Measurements from ENCODE around the gene TNFSF9. TPM values are rescaled to one million over a fixed set of nuclear protein-coding genes. Genes with fewer than 3 reads are reported as not detected.
"Not testable (repeated sequence)": the region's sequence is repeated elsewhere in the genome, so short reads cannot be mapped to it uniquely, and the experiment has no call there.

TNFSF9 gene
- total RNA-seq, 2 experiments from 2014 or later: 1.5 to 1.7 TPM

- no peak overlapping the region for H3K27ac Mint-ChIP-seq
- H3K27me3 Mint-ChIP-seq (ENCODE audit: low read depth): no peaks in the 10 kb centered on the region
- no peaks in the 10 kb centered on the region for H3K36me3 Mint-ChIP-seq (ENCODE audit: low read depth)
- DNase-seq (no peak), ATAC-seq (no peak)
- ChIA-PET POLR2A (no interaction called here), CTCF (no interaction called here)
- H3K4me3 Mint-ChIP-seq: no peak overlapping the region
- H3K4me1 Mint-ChIP-seq (ENCODE audit: low read depth): peaks cover 16% of the 10 kb centered on the region
- peaks cover 4% of the 10 kb centered on the region for H3K9me3 Mint-ChIP-seq (ENCODE audit: insufficient read depth)
These were observed 34.9 kb upstream of the TNFSF9 start for GRCh38 chr19:6495947-6496346.

- CTCF ChIA-PET: no interaction called here
- no peak for DNase-seq
- H3K36me3 Mint-ChIP-seq (ENCODE audit: low read depth): no peaks in the 10 kb centered on the region
- no peak overlapping the region for H3K4me3 Mint-ChIP-seq
- POLR2A ChIA-PET: no interaction called here
- H3K4me1 Mint-ChIP-seq (ENCODE audit: low read depth): peaks cover 24% of the 10 kb centered on the region
- peaks cover 6% of the 10 kb centered on the region for H3K27me3 Mint-ChIP-seq (ENCODE audit: low read depth)
- H3K9me3 Mint-ChIP-seq (ENCODE audit: insufficient read depth): no peaks in the 10 kb centered on the region
- ATAC-seq: no peak
- peak overlapping the region; percentile 5 for H3K27ac Mint-ChIP-seq
These were observed 32.4 kb upstream of the TNFSF9 start for GRCh38 chr19:6498294-6499036.

- no peak overlapping the region for H3K27ac Mint-ChIP-seq
- CTCF ChIA-PET: interaction anchor here (0.8 to 1.0 kb wide), 2 partner anchors 18 to 28 kb away, joined by 3 to 4 read pairs; partner anchors contain the start of gene DENND1C
- no peak for ATAC-seq
- no peak overlapping the region for H3K4me3 Mint-ChIP-seq
- H3K27me3 Mint-ChIP-seq (ENCODE audit: low read depth): peaks cover 6% of the 10 kb centered on the region
- no peaks in the 10 kb centered on the region for H3K9me3 Mint-ChIP-seq (ENCODE audit: insufficient read depth)
- no peaks in the 10 kb centered on the region for H3K36me3 Mint-ChIP-seq (ENCODE audit: low read depth)
- POLR2A ChIA-PET: no interaction called here
- no peak for DNase-seq
- H3K4me1 Mint-ChIP-seq (ENCODE audit: low read depth): peaks cover 27% of the 10 kb centered on the region
These were observed 31.6 kb upstream of the TNFSF9 start for GRCh38 chr19:6499052-6499790.

GRCh38 chr19:6500837-6501739 is 29.7 kb upstream of the TNFSF9 start:
- ATAC-seq: no peak
- peak overlapping the region; percentile 70 for H3K4me3 Mint-ChIP-seq
- ChIA-PET POLR2A (interaction anchor here (0.6 to 1.2 kb wide), 2 partner anchors 20 to 183 kb away, joined by 4 read pairs; partner anchors contain the start of gene DENND1C), CTCF (interaction anchor here (1.2 to 1.6 kb wide), 2 partner anchors 13 to 16 kb away, joined by 3 read pairs; no protein-coding TSS in a partner anchor)
- DNase-seq: no peak
- peaks cover 6% of the 10 kb centered on the region for H3K27me3 Mint-ChIP-seq (ENCODE audit: low read depth)
- H3K27ac Mint-ChIP-seq: no peak overlapping the region
- H3K9me3 Mint-ChIP-seq (ENCODE audit: insufficient read depth): no peaks in the 10 kb centered on the region
- H3K36me3 Mint-ChIP-seq (ENCODE audit: low read depth): no peaks in the 10 kb centered on the region
- H3K4me1 Mint-ChIP-seq (ENCODE audit: low read depth): peaks cover 35% of the 10 kb centered on the region

GRCh38 chr19:6501740-6502648 is 28.8 kb upstream of the TNFSF9 start, which contains the start of gene TUBB4A:
TSS of gene TUBB4A (minus strand) at chr19:6502309. CDS start at chr19:6502212, 97 bp downstream.
- no peaks in the 10 kb centered on the region for H3K36me3 Mint-ChIP-seq (ENCODE audit: low read depth)
- H3K27ac Mint-ChIP-seq: no peak within 1 kb of the TSS
- peaks cover 6% of the 10 kb centered on the region for H3K27me3 Mint-ChIP-seq (ENCODE audit: low read depth)
- CTCF ChIA-PET: interaction anchor here (1.0 kb wide), 1 partner anchor 40 kb away, joined by 3 read pairs; no protein-coding TSS in a partner anchor
- peaks cover 35% of the 10 kb centered on the region for H3K4me1 Mint-ChIP-seq (ENCODE audit: low read depth)
- no peaks in the 10 kb centered on the region for H3K9me3 Mint-ChIP-seq (ENCODE audit: insufficient read depth)
- peak within 1 kb of the TSS; percentile 70 for H3K4me3 Mint-ChIP-seq
- peak; percentile 55 for DNase-seq
- POLR2A ChIA-PET: interaction anchor here (1.3 kb wide), 1 partner anchor 21 kb away, joined by 8 read pairs; the partner anchor contains the start of gene DENND1C
- ATAC-seq: peak; percentile 72

- Mint-ChIP-seq H3K4me1 (ENCODE audit: low read depth) (peaks cover 29% of the 10 kb centered on the region), H3K27ac (no peak overlapping the region), H3K4me3 (no peak overlapping the region), H3K27me3 (ENCODE audit: low read depth) (peaks cover 6% of the 10 kb centered on the region), H3K9me3 (ENCODE audit: insufficient read depth) (no peaks in the 10 kb centered on the region), H3K36me3 (ENCODE audit: low read depth) (no peaks in the 10 kb centered on the region)
- CTCF ChIA-PET: interaction anchor here (0.6 to 2.2 kb wide), 11 partner anchors 12 to 377 kb away, joined by 3 to 19 read pairs (median 3); partner anchors contain the start of genes DENND1C and KHSRP
- POLR2A ChIA-PET: interaction anchor here (0.7 to 1.0 kb wide), 2 partner anchors 18 to 22 kb away, joined by 3 to 6 read pairs; partner anchors contain the start of gene DENND1C
- DNase-seq (no peak), ATAC-seq (no peak)
These were observed 27.2 kb upstream of the TNFSF9 start for GRCh38 chr19:6503407-6504201.

- H3K27ac Mint-ChIP-seq; ATAC-seq; H3K4me3 Mint-ChIP-seq; H3K9me3 Mint-ChIP-seq (ENCODE audit: insufficient read depth); H3K36me3 Mint-ChIP-seq (ENCODE audit: low read depth); DNase-seq; POLR2A ChIA-PET; H3K27me3 Mint-ChIP-seq (ENCODE audit: low read depth): not testable (repeated sequence)
- CTCF ChIA-PET: interaction anchor here (1.0 to 1.4 kb wide), 2 partner anchors 8 to 16 kb away, joined by 3 to 6 read pairs; no protein-coding TSS in a partner anchor
- peaks cover 14% of the 10 kb centered on the region for H3K4me1 Mint-ChIP-seq (ENCODE audit: low read depth)
These were observed 22.6 kb upstream of the TNFSF9 start for GRCh38 chr19:6508028-6508771.

- ChIA-PET POLR2A (no interaction called here), CTCF (no interaction called here)
- H3K36me3 Mint-ChIP-seq (ENCODE audit: low read depth): no peaks in the 10 kb centered on the region
- H3K9me3 Mint-ChIP-seq (ENCODE audit: insufficient read depth): no peaks in the 10 kb centered on the region
- H3K27me3 Mint-ChIP-seq (ENCODE audit: low read depth): no peaks in the 10 kb centered on the region
- DNase-seq (no peak), ATAC-seq (no peak)
- no peak overlapping the region for H3K4me3 Mint-ChIP-seq
- peaks cover 10% of the 10 kb centered on the region for H3K4me1 Mint-ChIP-seq (ENCODE audit: low read depth)
- no peak overlapping the region for H3K27ac Mint-ChIP-seq
These were observed 21.5 kb upstream of the TNFSF9 start for GRCh38 chr19:6509118-6509971.

GRCh38 chr19:6510618-6511017 is 20.2 kb upstream of the TNFSF9 start:
- no peak overlapping the region for H3K4me3 Mint-ChIP-seq
- no peaks in the 10 kb centered on the region for H3K9me3 Mint-ChIP-seq (ENCODE audit: insufficient read depth)
- H3K27me3 Mint-ChIP-seq (ENCODE audit: low read depth): no peaks in the 10 kb centered on the region

More at GRCh38 chr19:6510618-6511017, 20.2 kb upstream of the TNFSF9 start:
- DNase-seq: no peak
- CTCF ChIA-PET: interaction anchor here (1.5 kb wide), 1 partner anchor 30 kb away, joined by 5 read pairs; the partner anchor contains the start of gene DENND1C
- no peak for ATAC-seq
- H3K27ac Mint-ChIP-seq: no peak overlapping the region
- H3K36me3 Mint-ChIP-seq (ENCODE audit: low read depth): no peaks in the 10 kb centered on the region
- POLR2A ChIA-PET: no interaction called here
- H3K4me1 Mint-ChIP-seq (ENCODE audit: low read depth): peaks cover 2% of the 10 kb centered on the region
